Measurements from ENCODE around the gene PANK4. TPM values are rescaled to one million over a fixed set of nuclear protein-coding genes. Genes with fewer than 3 reads are reported as not detected.

Gene PANK4
- total and polyA plus RNA-seq, 3 donors from 2014 or later: 23.2 to 84.7 (median 65.9) TPM

- Histone ChIP-seq H3K9me3 (no peaks in the 10 kb centered on the region), H3K4me3 (no peak overlapping the region), H3K36me3 (ENCODE audit: low read depth, missing control alignments) (no peaks in the 10 kb centered on the region), H3K27ac (no peak overlapping the region), H3K4me1 (peaks cover 6% of the 10 kb centered on the region), H3K27me3 (no peaks in the 10 kb centered on the region)
- WGBS, 2 donors: 88 to 90% methylated on average over 11 to 17 of the region's 24 CpGs
- DNase-seq: no peak
- intact Hi-C loops (cut with DNase I; ENCODE audit: low total_unique reads): no loop called here
- no peak for TF ChIP-seq POLR2A (IDR thresholded peaks at IDR 0.05)
- TF ChIP-seq, protein P1, sequence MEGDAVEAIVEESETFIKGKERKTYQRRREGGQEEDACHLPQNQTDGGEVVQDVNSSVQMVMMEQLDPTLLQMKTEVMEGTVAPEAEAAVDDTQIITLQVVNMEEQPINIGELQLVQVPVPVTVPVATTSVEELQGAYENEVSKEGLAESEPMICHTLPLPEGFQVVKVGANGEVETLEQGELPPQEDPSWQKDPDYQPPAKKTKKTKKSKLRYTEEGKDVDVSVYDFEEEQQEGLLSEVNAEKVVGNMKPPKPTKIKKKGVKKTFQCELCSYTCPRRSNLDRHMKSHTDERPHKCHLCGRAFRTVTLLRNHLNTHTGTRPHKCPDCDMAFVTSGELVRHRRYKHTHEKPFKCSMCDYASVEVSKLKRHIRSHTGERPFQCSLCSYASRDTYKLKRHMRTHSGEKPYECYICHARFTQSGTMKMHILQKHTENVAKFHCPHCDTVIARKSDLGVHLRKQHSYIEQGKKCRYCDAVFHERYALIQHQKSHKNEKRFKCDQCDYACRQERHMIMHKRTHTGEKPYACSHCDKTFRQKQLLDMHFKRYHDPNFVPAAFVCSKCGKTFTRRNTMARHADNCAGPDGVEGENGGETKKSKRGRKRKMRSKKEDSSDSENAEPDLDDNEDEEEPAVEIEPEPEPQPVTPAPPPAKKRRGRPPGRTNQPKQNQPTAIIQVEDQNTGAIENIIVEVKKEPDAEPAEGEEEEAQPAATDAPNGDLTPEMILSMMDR (IDR thresholded peaks at IDR 0.05): peak in 2 of 3 experiments; percentile 15 to 31
Observed at GRCh38 chr1:2561898-2562895, 35.8 kb upstream of the PANK4 start.

- Histone ChIP-seq H3K36me3 (ENCODE audit: low read depth, missing control alignments) (no peaks in the 10 kb centered on the region), H3K27ac (no peak overlapping the region), H3K4me1 (peaks cover 9% of the 10 kb centered on the region), H3K4me3 (no peak overlapping the region), H3K9me3 (no peaks in the 10 kb centered on the region), H3K27me3 (no peaks in the 10 kb centered on the region)
- TF ChIP-seq, protein P1 (IDR thresholded peaks at IDR 0.05): no peak
- TF ChIP-seq POLR2A (IDR thresholded peaks at IDR 0.05): no peak
- intact Hi-C loops (cut with DNase I; ENCODE audit: low total_unique reads): no loop called here
- no peak for DNase-seq
- 90 to 92% methylated on average over 11 of the region's 11 CpGs for whole genome bisulfite sequencing, 2 donors
Observed at GRCh38 chr1:2561446-2561845, 35.0 kb upstream of the PANK4 start.

GRCh38 chr1:2560299-2561073 is 34.1 kb upstream of the PANK4 start:
- WGBS, 2 donors: 90 to 92% methylated on average over 11 to 15 of the region's 15 CpGs

DNA sequence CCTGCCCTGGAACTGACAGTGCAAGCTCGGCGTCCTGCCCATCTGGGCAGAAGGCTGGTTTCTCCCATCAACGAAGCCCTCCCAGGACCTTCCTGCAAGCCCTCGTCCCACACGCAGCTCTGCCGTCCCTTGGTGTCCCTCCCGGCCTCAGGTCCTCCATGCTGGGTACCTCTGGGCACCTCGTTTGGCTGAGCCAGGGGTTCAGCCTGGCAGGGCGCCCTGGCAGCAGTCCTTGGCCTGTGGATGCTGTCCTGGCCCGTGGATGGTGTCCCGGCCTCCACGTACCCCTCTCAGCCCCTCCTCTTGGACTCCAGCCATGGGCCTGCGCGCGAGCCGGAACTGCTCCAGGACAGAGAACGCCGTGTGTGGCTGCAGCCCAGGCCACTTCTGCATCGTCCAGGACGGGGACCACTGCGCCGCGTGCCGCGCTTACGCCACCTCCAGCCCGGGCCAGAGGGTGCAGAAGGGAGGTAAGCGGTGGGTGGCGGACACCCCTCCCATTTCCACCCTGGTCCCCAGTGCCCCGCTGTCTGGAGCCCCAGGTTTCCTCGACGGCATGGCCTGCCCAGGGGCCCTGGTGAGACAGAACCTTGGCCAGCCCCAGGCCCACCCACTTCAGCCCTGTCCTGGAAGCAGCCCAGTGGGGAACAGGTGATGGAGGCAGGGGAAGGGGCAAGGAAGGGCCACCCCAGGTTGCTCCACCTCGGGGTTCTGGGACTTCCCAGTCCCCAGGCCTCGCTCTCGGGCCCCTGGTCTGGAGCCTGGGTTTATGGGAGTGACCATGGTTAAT is 33.3 kb upstream of the PANK4 start:
- H3K36me3 ChIP-seq (ENCODE audit: low read depth, missing control alignments): no peaks in the 10 kb centered on the region

More at GRCh38 chr1:2560299-2561073, 34.1 kb upstream of the PANK4 start:
- H3K36me3 ChIP-seq (ENCODE audit: low read depth, missing control alignments): no peaks in the 10 kb centered on the region
- H3K27ac ChIP-seq: no peak overlapping the region
- H3K9me3 ChIP-seq: no peaks in the 10 kb centered on the region
- H3K27me3 ChIP-seq: no peaks in the 10 kb centered on the region
- no peak for DNase-seq
- H3K4me3 ChIP-seq: no peak overlapping the region
- intact Hi-C loops (cut with DNase I; ENCODE audit: low total_unique reads): no loop called here
- no peak for TF ChIP-seq POLR2A (IDR thresholded peaks at IDR 0.05)
- TF ChIP-seq, protein P1 (IDR thresholded peaks at IDR 0.05): no peak
- peaks cover 9% of the 10 kb centered on the region for H3K4me1 ChIP-seq

More for the DNA sequence above, 33.3 kb upstream of the PANK4 start:
- WGBS, 2 donors: 78 to 80% methylated on average over 3 to 35 of the region's 35 CpGs
- no peaks in the 10 kb centered on the region for H3K27me3 ChIP-seq
- H3K27ac ChIP-seq: no peak overlapping the region
- no peaks in the 10 kb centered on the region for H3K9me3 ChIP-seq
- H3K4me1 ChIP-seq: peaks cover 12% of the 10 kb centered on the region
- intact Hi-C loops (cut with DNase I; ENCODE audit: low total_unique reads): no loop called here
- no peak for DNase-seq
- no peak overlapping the region for H3K4me3 ChIP-seq
- TF ChIP-seq, protein P1 (IDR thresholded peaks at IDR 0.05): no peak
- no peak for TF ChIP-seq POLR2A (IDR thresholded peaks at IDR 0.05)

Measured in testis (tissue), 3 donors.